Measurements from ENCODE around the gene PSMG3.

The PSMG3 gene

GRCh38 chr7:1558841-1559625, 10.8 kb downstream of the PSMG3 start:
- no peak for DNase-seq (ENCODE audit: low read depth, low spot score)

GRCh38 chr7:1558181-1558811, 11.5 kb downstream of the PSMG3 start:
- DNase-seq (ENCODE audit: low read depth, low spot score), result no peak

- no peak for DNase-seq (ENCODE audit: low read depth, low spot score)
Measured at GRCh38 chr7:1557771-1558170, 12.1 kb downstream of the PSMG3 start.

- no peak for DNase-seq (ENCODE audit: low read depth, low spot score)
Measured at GRCh38 chr7:1557006-1557405, 12.8 kb downstream of the PSMG3 start.

- no peak for DNase-seq (ENCODE audit: low read depth, low spot score)
Measured at GRCh38 chr7:1555813-1556543, 13.9 kb downstream of the PSMG3 start, which contains the start of gene TMEM184A. TSS of gene TMEM184A (minus strand) at chr7:1556205. CDS start at chr7:1555484, 721 bp downstream.

- no peak for DNase-seq (ENCODE audit: low read depth, low spot score)
Measured at GRCh38 chr7:1555046-1555812, 14.6 kb downstream of the PSMG3 start.

- no peak for DNase-seq (ENCODE audit: low read depth, low spot score)
Measured at GRCh38 chr7:1554333-1555045, 15.3 kb downstream of the PSMG3 start.

GRCh38 chr7:1553512-1554210, 16.2 kb downstream of the PSMG3 start:
- no peak for DNase-seq (ENCODE audit: low read depth, low spot score)

- DNase-seq (ENCODE audit: low read depth, low spot score), result no peak
Measured at GRCh38 chr7:1552200-1552599, 17.6 kb downstream of the PSMG3 start.

- DNase-seq (ENCODE audit: low read depth, low spot score), result no peak
Measured at GRCh38 chr7:1550846-1551155, 19.0 kb downstream of the PSMG3 start.

GRCh38 chr7:1550005-1550845, 19.6 kb downstream of the PSMG3 start:
- DNase-seq (ENCODE audit: low read depth, low spot score), result no peak

- DNase-seq (ENCODE audit: low read depth, low spot score), result no peak
Measured at GRCh38 chr7:1549357-1550004, 20.4 kb downstream of the PSMG3 start.

GRCh38 chr7:1548944-1549343, 20.9 kb downstream of the PSMG3 start:
- no peak for DNase-seq (ENCODE audit: low read depth, low spot score)

- no peak for DNase-seq (ENCODE audit: low read depth, low spot score)
Measured at GRCh38 chr7:1548438-1548831, 21.4 kb downstream of the PSMG3 start.

GRCh38 chr7:1547777-1548437, 21.9 kb downstream of the PSMG3 start:
- no peak for DNase-seq (ENCODE audit: low read depth, low spot score)

- no peak for DNase-seq (ENCODE audit: low read depth, low spot score)
Measured at GRCh38 chr7:1546909-1547776, 22.7 kb downstream of the PSMG3 start.

- no peak for DNase-seq (ENCODE audit: low read depth, low spot score)
Measured at GRCh38 chr7:1546274-1546908, 23.4 kb downstream of the PSMG3 start.
